22Rv1 (cell line): ENCODE results near the gene ATE1.

ENCODE experiments used
- H3K27ac ChIP-seq: fragments of 450-650 bp; 2 replicates; pipeline ENCODE4 v1.5.1; 2017
- CTCF ChIP-seq: fragments of 450-650 bp; IDR thresholded peaks from 2 replicates; pipeline ENCODE4 v1.5.1; 2017; ENCODE audit warnings: mild to moderate bottlenecking
- ZFX ChIP-seq: fragments of 450-650 bp; IDR thresholded peaks from 2 replicates; pipeline ENCODE4 v1.6.1; 2017; ENCODE audit warnings: antibody characterized with exemption, borderline replicate concordance

The ATE1 gene

DNA sequence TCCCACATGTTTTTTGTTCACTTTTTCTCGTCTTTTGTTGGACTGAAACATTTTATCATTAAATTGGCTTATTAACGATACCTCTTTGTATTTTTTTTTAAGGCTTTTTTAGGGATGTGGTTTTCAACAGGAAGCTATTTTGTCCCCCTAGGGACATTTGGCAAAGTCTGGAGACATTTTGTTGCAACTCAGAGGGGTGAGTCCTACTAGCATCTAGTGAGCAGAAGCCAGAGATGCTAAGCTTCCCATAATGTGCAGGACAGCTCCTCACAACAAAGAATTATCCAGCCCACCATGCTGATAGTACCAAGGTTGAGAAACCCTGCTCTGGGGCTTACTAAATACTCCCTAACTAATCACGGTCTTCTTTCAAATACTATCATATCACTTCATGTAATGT lies 63.2 kb downstream of the ATE1 start:
- H3K27ac ChIP-seq: no peak overlapping the region
- TF ChIP-seq ZFX (no peak), CTCF (no peak)

GRCh38 chr10:121864168-121864567 lies 63.7 kb downstream of the ATE1 start:
- H3K27ac ChIP-seq: no peak overlapping the region
- TF ChIP-seq ZFX: no peak

DNA sequence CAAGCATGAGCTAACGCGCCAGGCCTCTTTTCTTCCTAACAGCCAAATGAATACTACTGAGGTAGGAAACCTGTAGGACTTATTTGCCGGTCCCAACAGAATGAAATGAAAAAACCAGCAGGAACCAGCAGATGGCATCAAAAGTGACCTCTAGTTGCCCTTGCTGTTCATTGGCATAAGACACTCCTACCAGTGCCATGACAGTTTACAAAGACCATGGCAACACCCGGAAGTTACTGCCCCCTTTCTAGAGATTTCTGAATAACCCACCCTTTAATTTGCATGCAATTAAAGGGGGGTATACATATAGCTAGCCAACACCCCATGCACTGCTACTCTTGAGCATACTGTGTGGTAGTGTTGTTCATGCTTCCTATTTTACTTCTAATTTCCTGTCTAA lies 65.2 kb downstream of the ATE1 start:
- no peak overlapping the region for H3K27ac ChIP-seq
- TF ChIP-seq ZFX (no peak), CTCF (no peak)

DNA sequence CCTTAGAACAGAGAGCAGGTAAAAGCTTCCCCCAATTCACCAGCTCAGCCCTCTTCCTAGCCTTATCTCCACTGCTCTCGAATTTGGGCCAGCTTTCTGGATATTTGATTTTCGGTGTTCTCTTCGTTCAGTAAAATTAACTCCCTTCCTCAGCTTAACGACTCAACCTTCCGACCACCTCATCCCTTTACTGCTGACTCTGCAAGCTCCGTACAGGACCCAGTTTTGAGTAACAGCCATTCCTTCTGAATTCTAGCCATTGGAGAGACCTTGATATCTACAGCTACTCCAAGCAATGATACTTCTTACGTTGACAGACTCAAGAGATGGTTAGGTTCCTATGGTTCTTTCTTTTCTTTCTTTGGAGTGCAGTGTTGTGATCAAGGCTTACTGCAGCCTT lies 65.8 kb downstream of the ATE1 start:
- H3K27ac ChIP-seq: no peak overlapping the region
- no peak for TF ChIP-seq CTCF
- no peak for TF ChIP-seq ZFX

- no peak overlapping the region for H3K27ac ChIP-seq
- TF ChIP-seq CTCF (no peak), ZFX (no peak)
Measured at GRCh38 chr10:121860810-121861209, 67.0 kb downstream of the ATE1 start.

DNA sequence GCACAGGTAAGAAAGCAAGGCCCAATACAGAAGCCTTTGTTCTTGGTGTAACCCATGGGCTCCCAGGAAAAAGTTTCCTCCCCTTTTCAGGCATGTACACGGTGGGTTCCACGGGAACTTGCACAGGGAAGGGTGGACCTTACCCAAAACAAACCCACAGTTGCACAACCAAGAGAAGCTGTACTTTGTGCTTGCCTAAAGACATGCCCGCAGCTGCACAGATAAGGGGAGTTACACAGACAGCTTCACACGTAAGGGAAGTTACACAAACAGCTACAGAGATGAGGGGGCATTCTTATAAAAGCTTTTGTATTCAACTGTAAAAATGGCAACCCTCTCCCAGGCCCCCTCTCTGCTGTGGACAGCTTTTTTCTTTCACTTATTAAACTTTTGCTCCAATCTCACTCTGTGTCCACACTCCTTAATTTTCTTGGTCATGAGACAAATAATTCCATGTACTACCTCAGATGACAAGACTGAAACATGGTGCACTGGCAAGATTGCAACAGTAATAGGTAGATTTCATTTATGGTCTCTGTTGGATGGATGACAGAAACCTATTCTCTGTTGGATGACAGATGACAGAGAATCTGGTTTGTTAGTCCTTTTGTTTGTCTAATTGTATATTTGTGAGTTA lies 72.9 kb downstream of the ATE1 start:
- TF ChIP-seq CTCF (no peak), ZFX (no peak)
- no peak overlapping the region for H3K27ac ChIP-seq

DNA sequence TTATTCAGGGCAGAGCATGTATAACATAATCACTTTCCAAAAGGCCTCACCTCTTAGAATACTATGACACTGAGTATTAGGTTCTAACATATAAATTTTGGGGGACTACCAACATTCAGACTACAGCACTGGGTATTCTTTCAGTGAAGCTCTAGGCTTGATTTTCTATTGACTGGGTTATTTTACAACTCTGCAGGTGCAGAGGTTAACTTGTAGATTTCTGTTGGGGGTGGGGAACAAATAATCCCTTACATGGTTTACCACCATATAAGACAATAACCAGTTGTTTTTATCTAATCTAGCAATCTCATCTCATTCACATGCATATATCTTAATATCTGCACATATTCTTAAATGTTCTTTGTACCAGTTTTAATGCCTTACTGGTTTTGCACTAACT lies 73.9 kb downstream of the ATE1 start:
- TF ChIP-seq ZFX (no peak), CTCF (no peak)
- no peak overlapping the region for H3K27ac ChIP-seq

DNA sequence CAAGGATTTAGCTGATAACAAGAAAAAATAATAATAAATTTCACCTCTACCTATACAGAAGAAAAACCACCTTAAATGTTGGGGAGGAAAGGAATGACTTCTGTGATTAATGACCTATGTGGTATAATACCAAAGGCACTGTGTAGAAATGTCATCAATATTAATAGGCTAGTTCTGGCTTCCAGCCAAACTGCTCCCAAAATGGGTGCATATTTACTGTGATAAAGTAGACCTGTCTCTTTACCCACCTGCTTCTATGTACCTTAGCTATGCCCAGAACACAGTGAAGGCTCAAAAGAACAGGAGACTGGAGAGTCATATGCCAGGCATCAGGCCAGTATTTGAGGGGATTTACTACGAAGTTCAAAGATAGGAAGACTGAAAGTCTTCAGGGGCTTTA lies 76.0 kb downstream of the ATE1 start:
- TF ChIP-seq CTCF: no peak
- TF ChIP-seq ZFX: no peak
- no peak overlapping the region for H3K27ac ChIP-seq
